HCT116 (cell line): ENCODE data around the gene CSF2RB. TPM values are rescaled to one million over a fixed set of nuclear protein-coding genes. Genes with fewer than 3 reads are reported as not detected.

ENCODE experiments used
- ATAC-seq: fragments of 200-7000 bp; cut with Tn5 transposase; 2 replicates; pipeline ENCODE4 v1.9.1; 2020; ENCODE audit warnings: mild to moderate bottlenecking, moderate library complexity
- BruUV-seq: library from RNA; stranded (reverse); fragments of 400-500 nt; replicated peaks from 2 replicates; lab custom pipeline; 2021; lab: Mats Ljungman, UMichigan
- CTCF ChIA-PET: fragments of 300-600 bp; sonication (Branson Sonifier 250); formaldehyde crosslinking; loops from one replicate; lab custom pipeline; 2021; ENCODE audit warnings: antibody characterized with exemption; lab: Charles Lee
- POLR2A ChIA-PET: fragments of 300-600, 350-600 bp; sonication (Branson Sonifier 250); formaldehyde crosslinking; loops from one replicate; lab custom pipeline; 2021; ENCODE audit warnings: antibody characterized with exemption; lab: Charles Lee
- RAD21 ChIA-PET, 2 experiments: fragments of 300-600 bp; sonication (Branson Sonifier 250); formaldehyde crosslinking; loops; one replicate each; lab custom pipeline; 2023; ENCODE audit warnings: low total read pairs in 2 of 2; ENCODE audit not compliant: uncharacterized antibody in 2 of 2, unreplicated experiment in 2 of 2, low non-redundant PET in 1 of 2; lab: Charles Lee
- DNase-seq: peaks from one replicate; pipeline ENCODE4 v3.0.0-alpha.2; 2010; ENCODE audit warnings: low read depth, low spot score
- H2AFZ ChIP-seq: fragments of 200-600 bp; shearing (Covaris generic), sonication (generic); 2 replicates; pipeline ENCODE4 v1.6.1; 2017; ENCODE audit warnings: low read depth, mixed run types, mixed read lengths, antibody characterized with exemption, low read length; ENCODE audit not compliant: poor library complexity, severe bottlenecking
- H3K27ac ChIP-seq: 2 replicates; pipeline ENCODE4 v1.5.1; 2012; ENCODE audit warnings: low read depth, low read length
- H3K27me3 ChIP-seq: fragments of 200-600 bp; sonication (generic); 2 replicates; pipeline ENCODE4 v1.6.1; 2016; ENCODE audit warnings: mixed run types, low read length, mixed read lengths; ENCODE audit not compliant: insufficient read depth
- H3K36me3 ChIP-seq, 2 experiments: fragments of 200-500 bp in 1 of 2; fragments of 200-600 bp in 1 of 2; sonication (Bioruptor generic) in 1 of 2; sonication (generic) in 1 of 2; 2 replicates each; pipeline versions ENCODE4 v1.5.1 to v1.6.1; 2014 to 2016; ENCODE audit warnings: low read length in 2 of 2, inconsistent platforms in 1 of 2, mixed read lengths in 1 of 2, mixed run types in 1 of 2; ENCODE audit not compliant: insufficient read depth in 2 of 2, control insufficient read depth in 1 of 2
- H3K4me1 ChIP-seq, 2 experiments: fragments of 200-600 bp in 1 of 2; sonication (generic) in 1 of 2; 2 replicates each; pipeline versions ENCODE4 v1.5.1 to v1.6.1; 2012 to 2017; ENCODE audit warnings: low read length in 2 of 2, inconsistent platforms in 1 of 2, mild to moderate bottlenecking in 1 of 2, mixed read lengths in 1 of 2, mixed run types in 1 of 2, moderate library complexity in 1 of 2; ENCODE audit not compliant: insufficient read depth in 2 of 2, control insufficient read depth in 1 of 2
- H3K4me2 ChIP-seq: fragments of 200-600 bp; sonication (generic); 2 replicates; pipeline ENCODE4 v1.6.1; 2017; ENCODE audit warnings: mixed run types, low read length, mixed read lengths
- H3K4me3 ChIP-seq, 2 experiments: fragments of 200-600 bp in 1 of 2; sonication (generic) in 1 of 2; replicated peaks in 1 of 2; 2 replicates each; pipeline ENCODE4 v1.5.1; 2011 to 2016; ENCODE audit warnings: low read length in 2 of 2, control low read depth in 1 of 2, low read depth in 1 of 2, mild to moderate bottlenecking in 1 of 2, mixed read lengths in 1 of 2, mixed run types in 1 of 2
- H3K79me2 ChIP-seq: fragments of 200-600 bp; sonication (generic); 2 replicates; pipeline ENCODE4 v1.6.1; 2017; ENCODE audit warnings: mild to moderate bottlenecking, mixed run types, low read length, moderate library complexity, mixed read lengths; ENCODE audit not compliant: insufficient read depth
- H3K9ac ChIP-seq: fragments of 200-600 bp; sonication (generic); 2 replicates; pipeline ENCODE4 v1.6.1; 2016; ENCODE audit warnings: low read length, mixed read lengths
- H3K9me2 ChIP-seq: fragments of 200-600 bp; sonication (generic), shearing (Covaris generic); 2 replicates; pipeline ENCODE4 v1.6.1; 2017; ENCODE audit warnings: mixed run types, mild to moderate bottlenecking, moderate library complexity; ENCODE audit not compliant: insufficient read depth
- H3K9me3 ChIP-seq, 2 experiments: fragments of 200-500 bp in 1 of 2; fragments of 200-600 bp in 1 of 2; sonication (Bioruptor generic) in 1 of 2; sonication (generic) in 1 of 2; 2 replicates each; pipeline ENCODE4 v1.6.1; 2014 to 2017; ENCODE audit warnings: low read length in 2 of 2, mixed read lengths in 2 of 2, inconsistent platforms in 1 of 2, low read depth in 1 of 2, mild to moderate bottlenecking in 1 of 2, mixed run types in 1 of 2, moderate library complexity in 1 of 2; ENCODE audit not compliant: control insufficient read depth in 1 of 2, insufficient read depth in 1 of 2
- H4K20me1 ChIP-seq: fragments of 200-600 bp; sonication (generic), shearing (Covaris generic); 2 replicates; pipeline ENCODE4 v1.6.1; 2017; ENCODE audit warnings: mixed run types, mild to moderate bottlenecking, moderate library complexity; ENCODE audit not compliant: insufficient read depth
- CBX3 ChIP-seq: IDR thresholded peaks from 2 replicates; pipeline ENCODE4 v1.6.1; 2012; ENCODE audit warnings: low read depth
- CEBPB ChIP-seq: IDR thresholded peaks from 2 replicates; pipeline ENCODE4 v1.6.1; 2012; ENCODE audit warnings: low read depth
- EGR1 ChIP-seq: IDR thresholded peaks from 2 replicates; pipeline ENCODE4 v1.6.1; 2012; ENCODE audit warnings: low read depth
- ELF1 ChIP-seq: IDR thresholded peaks from 2 replicates; pipeline ENCODE4 v1.6.1; 2012; ENCODE audit warnings: low read depth, borderline replicate concordance
- EZH2 ChIP-seq: fragments of 200-600 bp; sonication (generic); IDR thresholded peaks from 2 replicates; pipeline ENCODE4 v1.6.1; 2017; ENCODE audit warnings: antibody characterized with exemption, mixed run types
- EZH2phosphoT487 ChIP-seq: fragments of 200-600 bp; IDR thresholded peaks from 2 replicates; pipeline ENCODE4 v1.6.1; 2018; ENCODE audit warnings: antibody characterized with exemption, borderline replicate concordance
- FOSL1 ChIP-seq: IDR thresholded peaks from 2 replicates; pipeline ENCODE4 v1.6.1; 2012; ENCODE audit warnings: low read depth
- JUND ChIP-seq: IDR thresholded peaks from 2 replicates; pipeline ENCODE4 v1.6.1; 2012
- POLR2A ChIP-seq: IDR thresholded peaks from 2 replicates; pipeline ENCODE4 v1.7.0; 2011; ENCODE audit warnings: borderline replicate concordance; ENCODE audit not compliant: insufficient read depth, insufficient read length; ENCODE audit errors: extremely low read depth
- RAD21 ChIP-seq: IDR thresholded peaks from 2 replicates; pipeline ENCODE4 v1.6.1; 2012; ENCODE audit warnings: low read depth, mild to moderate bottlenecking
- SIN3A ChIP-seq: IDR thresholded peaks from 2 replicates; pipeline ENCODE4 v1.6.1; 2012; ENCODE audit warnings: low read depth
- SP1 ChIP-seq: IDR thresholded peaks from 2 replicates; pipeline ENCODE4 v1.6.1; 2012; ENCODE audit warnings: low read depth
- SRF ChIP-seq: IDR thresholded peaks from 2 replicates; pipeline ENCODE4 v1.6.1; 2012; ENCODE audit warnings: low read depth
- ZBTB33 ChIP-seq: IDR thresholded peaks from 2 replicates; pipeline ENCODE4 v1.6.1; 2011; ENCODE audit warnings: mild to moderate bottlenecking, low read length, moderate library complexity; ENCODE audit not compliant: insufficient replicate concordance; ENCODE audit errors: extremely low read depth
- ZFX ChIP-seq: fragments of 450-650 bp; IDR thresholded peaks from 2 replicates; pipeline ENCODE4 v1.6.1; 2017
- ZNF274 ChIP-seq: fragments of 200-500 bp; sonication (Bioruptor generic); IDR thresholded peaks from 2 replicates; pipeline ENCODE4 v1.6.1; 2014; ENCODE audit warnings: mild to moderate bottlenecking, low read depth, low read length, inconsistent platforms
- intact Hi-C: fragments of 100-400 bp; cut with micrococcal nuclease; formaldehyde crosslinking; loops from 2 replicates; pipeline ENCODE4 v1.10.0; 2022
- total RNA-seq: library from RNA; stranded (reverse); gene quantifications from one replicate; pipeline ENCODE4 v1.2.1, GENCODE V29; 2021; ENCODE audit not compliant: unreplicated experiment

Gene CSF2RB
- total RNA-seq, 1 experiment from 2014 or later = 0.10 TPM

- DNase-seq (no peak), ATAC-seq (no peak)
- TF ChIP-seq CBX3 (no peak), SP1 (no peak), RAD21 (no peak), ZNF274 (no peak), EZH2phosphoT487 (no peak), EGR1 (no peak)
- Histone ChIP-seq H3K9ac (no peak overlapping the region), H2AFZ (no peak overlapping the region), H3K4me1 (peaks cover 0 to 7% of the 10 kb centered on the region in 2 experiments; a peak in 2 of 4 replicates), H3K4me3 (no peak overlapping the region), H3K36me3 (no peaks in the 10 kb centered on the region), H4K20me1 (no peaks in the 10 kb centered on the region), H3K27ac (no peak overlapping the region), H3K4me2 (no peak overlapping the region), H3K9me2 (no peaks in the 10 kb centered on the region), H3K79me2 (no peaks in the 10 kb centered on the region), H3K27me3 (no peaks in the 10 kb centered on the region; the same call in 1 of the 2 replicates), H3K9me3 (no peaks in the 10 kb centered on the region)
- no TSS peak for BruUV-seq
- ChIA-PET RAD21 (interaction anchor here in 1 of 2 experiments (0.6 kb wide), 1 partner anchor 14 kb away, joined by 3 read pairs; no protein-coding TSS in a partner anchor), CTCF (interaction anchor here (1.2 kb wide), 1 partner anchor 74 kb away, joined by 3 read pairs; no protein-coding TSS in a partner anchor), POLR2A (no interaction called here)
- intact Hi-C loops = no loop called here
Observed at GRCh38 chr22:36929621-36930020, 16.2 kb downstream of the CSF2RB start.

- Histone ChIP-seq H3K9me3 (no peaks in the 10 kb centered on the region), H3K27me3 (no peaks in the 10 kb centered on the region; the same call in 1 of the 2 replicates), H3K4me1 (peaks cover 0 to 7% of the 10 kb centered on the region in 2 experiments; a peak in 2 of 4 replicates), H2AFZ (no peak overlapping the region), H4K20me1 (no peaks in the 10 kb centered on the region), H3K9me2 (no peaks in the 10 kb centered on the region), H3K4me3 (no peak overlapping the region), H3K4me2 (no peak overlapping the region), H3K27ac (no peak overlapping the region), H3K36me3 (no peaks in the 10 kb centered on the region), H3K9ac (no peak overlapping the region), H3K79me2 (no peaks in the 10 kb centered on the region)
- no TSS peak for BruUV-seq
- ChIA-PET CTCF (interaction anchor here (1.2 kb wide), 1 partner anchor 74 kb away, joined by 3 read pairs; no protein-coding TSS in a partner anchor), POLR2A (no interaction called here), RAD21 (interaction anchor here in 1 of 2 experiments (0.6 kb wide), 1 partner anchor 13 kb away, joined by 3 read pairs; no protein-coding TSS in a partner anchor)
- no peak for ATAC-seq
- no peak for DNase-seq
- intact Hi-C loops = no loop called here
- TF ChIP-seq CBX3 = no peak
- TF ChIP-seq SIN3A = no peak
- TF ChIP-seq ZFX = no peak
- no peak for TF ChIP-seq ZBTB33
- no peak for TF ChIP-seq EZH2
- TF ChIP-seq SRF = no peak
- no peak for TF ChIP-seq EZH2phosphoT487
- TF ChIP-seq JUND = no peak
- no peak for TF ChIP-seq POLR2A
- TF ChIP-seq CEBPB = no peak
- TF ChIP-seq ELF1 = no peak
- no peak for TF ChIP-seq RAD21
- no peak for TF ChIP-seq ZNF274
- TF ChIP-seq FOSL1 = no peak
Observed at GRCh38 chr22:36930041-36930935, 16.9 kb downstream of the CSF2RB start.
